GM23248 (cell line): ENCODE measurements around the gene SLC4A4. TPM values are rescaled to one million over a fixed set of nuclear protein-coding genes. Genes with fewer than 3 reads are reported as not detected.

Experiments
- DNase-seq: peaks from one replicate; pipeline ENCODE4 v3.0.0-alpha.2; 2015
- H2AFZ ChIP-seq: fragments of 200-600 bp; sonication (generic); 2 replicates; pipeline ENCODE4 v1.6.1; 2016; ENCODE audit warnings: antibody characterized with exemption
- H3F3A ChIP-seq: fragments of 200-600 bp; sonication (generic); 2 replicates; pipeline ENCODE4 v1.6.1; 2016; ENCODE audit warnings: mild to moderate bottlenecking, antibody characterized with exemption, mixed run types; ENCODE audit not compliant: insufficient read depth
- H3K27ac ChIP-seq: fragments of 200-600 bp; sonication (generic); 2 replicates; pipeline ENCODE4 v1.5.1; 2016; ENCODE audit warnings: mild to moderate bottlenecking
- H3K27me3 ChIP-seq: fragments of 200-600 bp; sonication (generic); replicated peaks from 2 replicates; pipeline ENCODE4 v1.6.1; 2016; ENCODE audit warnings: mild to moderate bottlenecking; ENCODE audit not compliant: insufficient read depth
- H3K36me3 ChIP-seq: fragments of 200-600 bp; sonication (generic); 2 replicates; pipeline ENCODE4 v1.6.1; 2016; ENCODE audit warnings: low read depth, mild to moderate bottlenecking
- H3K4me1 ChIP-seq: fragments of 200-600 bp; sonication (generic); 2 replicates; pipeline ENCODE4 v1.6.1; 2016; ENCODE audit warnings: mild to moderate bottlenecking; ENCODE audit not compliant: insufficient read depth
- H3K4me2 ChIP-seq: fragments of 200-600 bp; sonication (generic); one replicate; pipeline ENCODE4 v1.6.1; 2016; ENCODE audit warnings: mild to moderate bottlenecking; ENCODE audit not compliant: unreplicated experiment
- H3K4me3 ChIP-seq: fragments of 200-600 bp; sonication (generic); 2 replicates; pipeline ENCODE4 v1.5.1; 2016; ENCODE audit warnings: mild to moderate bottlenecking
- H3K79me2 ChIP-seq: fragments of 200-600 bp; sonication (generic); 2 replicates; pipeline ENCODE4 v1.6.1; 2016; ENCODE audit warnings: mild to moderate bottlenecking; ENCODE audit not compliant: insufficient read depth
- H3K9ac ChIP-seq: fragments of 200-600 bp; sonication (generic); 2 replicates; pipeline ENCODE4 v1.6.1; 2016; ENCODE audit warnings: mild to moderate bottlenecking
- H3K9me2 ChIP-seq: fragments of 200-600 bp; sonication (generic); 2 replicates; pipeline ENCODE4 v1.6.1; 2016; ENCODE audit warnings: mixed run types, mild to moderate bottlenecking, moderate library complexity; ENCODE audit not compliant: insufficient read depth
- H3K9me3 ChIP-seq: fragments of 200-600 bp; sonication (generic); one replicate; pipeline ENCODE4 v1.6.1; 2017; ENCODE audit warnings: low read depth
- H4K20me1 ChIP-seq: fragments of 200-600 bp; sonication (generic); 2 replicates; pipeline ENCODE4 v1.6.0; 2016; ENCODE audit not compliant: insufficient read depth
- EZH2 ChIP-seq: fragments of 200-600 bp; sonication (generic); IDR thresholded peaks from 2 replicates; pipeline ENCODE4 v1.6.1; 2018; ENCODE audit warnings: antibody characterized with exemption, mild to moderate bottlenecking; ENCODE audit not compliant: insufficient read depth, poor library complexity, severe bottlenecking
- EZH2phosphoT487 ChIP-seq: fragments of 200-600 bp; sonication (generic); IDR thresholded peaks from 2 replicates; pipeline ENCODE4 v1.6.1; 2018; ENCODE audit warnings: antibody characterized with exemption, moderate library complexity, mild to moderate bottlenecking, low read depth; ENCODE audit not compliant: insufficient read depth
- WGBS, 2 experiments: methylation state at CpG; one replicate each; pipeline ENCODE4 v1.1.6; 2015 to 2017; ENCODE audit warnings: low lambda C conversion rate in 2 of 2, low coverage in 1 of 2; ENCODE audit errors: missing lambda C conversion rate in 2 of 2; 5-methylcytosine and 5-hydroxymethylcytosine counted together
- in situ Hi-C: fragments of 300-500 bp; cut with MboI; formaldehyde crosslinking; loops from 2 replicates; pipeline ENCODE4 v1.15.0; 2020
- polyA plus RNA-seq: library from polyadenylated mRNA; unstranded; fragments of >200 nt; fragmentation: Nextera tagmentation; extraction: Ambion mirVana; gene quantifications from 2 replicates; pipeline ENCODE4 v1.2.1, GENCODE V29; 2016
- total RNA-seq: library from RNA; depleted of rRNA; stranded (reverse); fragments of >200 nt; shearing (Covaris generic); gene quantifications from 2 replicates; pipeline ENCODE4 v1.2.3, GENCODE V29; 2014; rRNA removed

The SLC4A4 gene
- total RNA-seq, result 8.1 and 11.5 TPM in 2 replicates
- polyA plus RNA-seq, result 7.2 and 7.9 TPM in 2 replicates

DNA sequence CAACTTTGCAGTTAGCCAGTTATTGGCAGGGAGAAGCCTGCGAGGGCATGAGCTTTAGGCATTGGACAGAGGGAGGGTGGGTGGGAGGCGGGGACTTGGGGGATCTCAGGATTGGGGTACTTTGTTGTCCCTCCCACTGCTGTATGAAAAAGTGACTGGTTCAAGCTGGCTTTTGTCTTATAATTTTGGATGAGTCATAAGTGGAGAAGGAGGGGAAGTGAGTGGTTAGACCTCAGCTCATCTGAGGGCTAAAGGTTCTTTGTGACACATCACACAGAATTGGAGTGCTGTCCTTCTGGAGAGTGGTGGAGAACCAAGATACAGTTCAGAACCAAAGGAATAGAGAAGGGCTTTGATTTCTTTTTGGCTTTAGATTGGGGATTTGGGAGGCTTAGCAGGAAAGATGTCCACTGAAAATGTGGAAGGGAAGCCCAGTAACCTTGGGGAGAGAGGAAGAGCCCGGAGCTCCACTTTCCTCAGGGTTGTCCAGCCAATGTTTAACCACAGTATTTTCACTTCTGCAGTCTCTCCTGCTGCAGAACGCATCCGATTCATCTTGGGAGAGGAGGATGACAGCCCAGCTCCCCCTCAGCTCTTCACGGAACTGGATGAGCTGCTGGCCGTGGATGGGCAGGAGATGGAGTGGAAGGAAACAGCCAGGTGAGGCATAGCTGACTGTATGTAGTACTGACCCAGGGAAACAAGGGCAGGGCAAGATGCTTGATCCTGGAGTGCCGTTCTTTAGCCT is at the start of gene SLC4A4:
Gene SLC4A4, plus strand, starts transcription at position 175 of the 748 bp plus-strand sequence.
- H3K9me2 ChIP-seq, result no peaks in the 10 kb centered on the region; the same call in 1 of the 2 replicates
- DNase-seq, result peak; percentile 80
- in situ Hi-C loops, result no loop called here
- H3K4me1 ChIP-seq, result peaks cover 18% of the 10 kb centered on the region
- H3K9ac ChIP-seq, result no peak within 1 kb of the TSS
- no peaks in the 10 kb centered on the region for H3K36me3 ChIP-seq
- no peaks in the 10 kb centered on the region for H3F3A ChIP-seq
- H3K79me2 ChIP-seq, result no peaks in the 10 kb centered on the region
- WGBS, 2 experiments, result 72 to 75% methylated on average over 8 of the region's 8 CpGs
- no peaks in the 10 kb centered on the region for H4K20me1 ChIP-seq
- TF ChIP-seq EZH2phosphoT487, result no peak
- TF ChIP-seq EZH2, result no peak
- no peak within 1 kb of the TSS for H3K27ac ChIP-seq
- no peak within 1 kb of the TSS for H2AFZ ChIP-seq
- H3K4me2 ChIP-seq, result no peak within 1 kb of the TSS
- H3K27me3 ChIP-seq, result no peaks in the 10 kb centered on the region
- no peaks in the 10 kb centered on the region for H3K9me3 ChIP-seq
- H3K4me3 ChIP-seq, result no peak within 1 kb of the TSS

DNA sequence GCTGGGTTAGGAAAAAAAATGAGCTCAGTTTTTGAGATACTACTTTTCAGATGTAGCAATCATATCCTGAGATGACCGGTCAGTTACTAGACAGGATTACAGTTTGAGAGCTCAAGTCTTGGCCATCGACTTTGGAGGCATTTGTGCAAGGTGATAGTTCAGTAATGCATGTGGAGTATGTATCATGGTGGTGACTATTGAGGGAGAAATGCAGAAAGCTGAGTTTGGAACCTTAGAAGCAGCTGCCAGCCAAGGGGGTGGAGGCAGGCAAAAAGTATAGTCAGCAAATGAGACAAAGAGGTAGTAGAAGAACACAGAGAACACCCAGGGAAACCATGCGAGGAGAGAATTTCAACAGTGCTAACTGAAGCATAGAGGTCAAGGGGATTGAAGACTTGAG is 48.7 kb upstream of the SLC4A4 start:
- Histone ChIP-seq H3K4me1 (peaks cover 56% of the 10 kb centered on the region), H3K27ac (peak overlapping the region; percentile 54), H3K4me2 (peak overlapping the region; percentile 52), H4K20me1 (no peaks in the 10 kb centered on the region), H3F3A (peaks cover 37% of the 10 kb centered on the region), H3K36me3 (no peaks in the 10 kb centered on the region), H3K79me2 (no peaks in the 10 kb centered on the region), H3K4me3 (peak overlapping the region; percentile 4; the same call in 1 of the 2 replicates), H3K9me3 (no peaks in the 10 kb centered on the region), H3K9ac (no peak overlapping the region), H3K9me2 (no peaks in the 10 kb centered on the region), H3K27me3 (no peaks in the 10 kb centered on the region), H2AFZ (no peak overlapping the region)
- in situ Hi-C loops, result no loop called here
- DNase-seq, result peak; percentile 92
- 2 to 8% methylated on average over 3 of the region's 3 CpGs for WGBS, 2 experiments
- TF ChIP-seq EZH2 (no peak), EZH2phosphoT487 (no peak)

DNA sequence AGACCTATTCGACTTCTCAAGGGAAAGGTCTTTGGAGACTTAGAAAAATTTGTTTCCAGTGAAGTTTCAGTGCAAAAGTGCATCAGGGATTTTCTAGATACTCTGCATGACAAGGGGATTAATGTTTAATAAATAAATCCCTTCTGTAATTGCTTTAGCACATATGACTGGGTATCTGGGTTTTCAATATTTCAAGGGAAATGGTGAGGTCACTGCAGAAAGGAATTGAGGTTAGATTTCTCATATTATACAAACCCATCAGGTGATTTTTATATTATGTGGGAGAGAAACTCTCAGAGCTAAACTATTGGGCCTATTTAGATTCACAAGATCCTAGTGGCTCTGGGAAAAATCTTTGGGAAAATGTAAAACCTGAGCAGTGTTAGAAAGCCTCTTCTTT is 48.3 kb upstream of the SLC4A4 start:
- Histone ChIP-seq H3K4me1 (peaks cover 57% of the 10 kb centered on the region), H3K4me2 (peak overlapping the region; percentile 52), H3K9ac (no peak overlapping the region), H3K4me3 (no peak overlapping the region), H2AFZ (no peak overlapping the region), H3K27ac (peak overlapping the region; percentile 54), H3K27me3 (no peaks in the 10 kb centered on the region), H3F3A (peaks cover 39% of the 10 kb centered on the region), H3K36me3 (no peaks in the 10 kb centered on the region), H3K9me3 (no peaks in the 10 kb centered on the region), H4K20me1 (no peaks in the 10 kb centered on the region), H3K79me2 (no peaks in the 10 kb centered on the region), H3K9me2 (no peaks in the 10 kb centered on the region)
- in situ Hi-C loops, result no loop called here
- DNase-seq, result peak; percentile 47
- TF ChIP-seq EZH2phosphoT487 (no peak), EZH2 (no peak)
- WGBS, 2 experiments, result 77 to 83% methylated on average over 1 of the region's 1 CpG

DNA sequence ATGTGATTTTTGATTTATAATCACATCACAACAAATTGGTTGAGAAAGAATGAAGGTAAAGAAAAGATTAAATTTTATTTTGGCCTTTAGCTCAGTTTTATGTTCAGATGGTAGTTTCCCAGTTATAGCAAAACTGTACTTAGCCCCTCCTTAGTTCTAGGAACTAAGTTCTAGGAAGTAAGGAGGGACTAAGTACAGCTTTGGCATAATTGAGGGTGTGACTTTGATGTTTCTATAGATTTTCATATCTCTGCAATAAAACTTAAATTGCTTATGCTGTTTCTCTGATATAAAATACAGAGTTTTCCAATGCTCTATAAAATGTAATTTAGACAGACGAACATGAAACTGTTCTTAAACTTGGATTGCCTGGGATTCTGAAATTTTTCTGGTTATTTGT is 46.6 kb upstream of the SLC4A4 start:
- DNase-seq, result no peak
- no peaks in the 10 kb centered on the region for H3K36me3 ChIP-seq
- no peaks in the 10 kb centered on the region for H3K79me2 ChIP-seq
- H3K9me2 ChIP-seq, result no peaks in the 10 kb centered on the region
- 96 to 100% methylated on average over 1 of the region's 1 CpG for WGBS, 2 experiments
- H3K9me3 ChIP-seq, result no peaks in the 10 kb centered on the region
- peaks cover 52% of the 10 kb centered on the region for H3K4me1 ChIP-seq
- no peak overlapping the region for H3K4me2 ChIP-seq
- no peaks in the 10 kb centered on the region for H3K27me3 ChIP-seq
- H3K4me3 ChIP-seq, result no peak overlapping the region
- TF ChIP-seq EZH2 (no peak), EZH2phosphoT487 (no peak)
- in situ Hi-C loops, result no loop called here
- H2AFZ ChIP-seq, result no peak overlapping the region
- peaks cover 39% of the 10 kb centered on the region for H3F3A ChIP-seq
- H3K9ac ChIP-seq, result no peak overlapping the region
- no peak overlapping the region for H3K27ac ChIP-seq
- no peaks in the 10 kb centered on the region for H4K20me1 ChIP-seq
